HG02678 (cell line): ENCODE measurements around the gene PAOX.
A peak's percentile ranks its signal among the peaks of the same experiment; 100 is the strongest.

Experiments used
- ATAC-seq: cut with Tn5 transposase; IDR thresholded peaks from one replicate; pipeline ENCODE4 v1.9.1; 2021; ENCODE audit warnings: mild to moderate bottlenecking, moderate library complexity; ENCODE audit not compliant: unreplicated experiment

Gene PAOX

DNA sequence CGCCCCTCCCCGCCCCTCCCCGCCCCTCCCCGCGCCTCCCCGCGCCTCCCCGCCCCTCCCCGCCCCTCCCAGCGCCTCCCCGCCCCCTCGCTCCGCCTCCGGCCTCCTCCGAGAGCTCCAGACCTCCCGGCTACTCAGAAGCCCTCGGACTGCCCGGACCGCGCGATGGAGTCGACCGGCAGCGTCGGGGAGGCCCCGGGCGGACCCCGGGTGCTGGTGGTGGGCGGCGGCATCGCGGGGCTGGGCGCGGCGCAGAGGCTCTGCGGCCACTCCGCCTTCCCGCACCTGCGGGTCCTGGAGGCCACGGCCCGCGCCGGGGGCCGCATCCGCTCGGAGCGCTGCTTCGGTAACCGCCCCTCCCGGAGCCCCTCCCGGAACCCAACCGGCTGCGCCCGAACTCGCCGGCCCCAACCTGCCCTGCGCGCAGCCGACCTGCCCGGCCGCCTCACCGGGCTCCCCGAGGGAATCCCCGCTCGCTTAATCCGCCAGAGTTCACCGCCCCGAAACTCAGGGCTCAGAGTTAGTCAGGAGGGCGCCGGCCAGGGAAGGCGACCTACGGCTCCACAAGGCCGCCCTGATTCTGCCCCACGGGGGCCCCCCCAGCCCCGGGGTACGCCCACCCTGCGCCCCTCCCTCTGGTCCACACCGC, at the start of gene PAOX:
TSS of gene PAOX (plus strand) at position 111 of the 649 bp plus-strand sequence. CDS start at position 166, 55 bp downstream.
- ATAC-seq: peak; percentile 61

DNA sequence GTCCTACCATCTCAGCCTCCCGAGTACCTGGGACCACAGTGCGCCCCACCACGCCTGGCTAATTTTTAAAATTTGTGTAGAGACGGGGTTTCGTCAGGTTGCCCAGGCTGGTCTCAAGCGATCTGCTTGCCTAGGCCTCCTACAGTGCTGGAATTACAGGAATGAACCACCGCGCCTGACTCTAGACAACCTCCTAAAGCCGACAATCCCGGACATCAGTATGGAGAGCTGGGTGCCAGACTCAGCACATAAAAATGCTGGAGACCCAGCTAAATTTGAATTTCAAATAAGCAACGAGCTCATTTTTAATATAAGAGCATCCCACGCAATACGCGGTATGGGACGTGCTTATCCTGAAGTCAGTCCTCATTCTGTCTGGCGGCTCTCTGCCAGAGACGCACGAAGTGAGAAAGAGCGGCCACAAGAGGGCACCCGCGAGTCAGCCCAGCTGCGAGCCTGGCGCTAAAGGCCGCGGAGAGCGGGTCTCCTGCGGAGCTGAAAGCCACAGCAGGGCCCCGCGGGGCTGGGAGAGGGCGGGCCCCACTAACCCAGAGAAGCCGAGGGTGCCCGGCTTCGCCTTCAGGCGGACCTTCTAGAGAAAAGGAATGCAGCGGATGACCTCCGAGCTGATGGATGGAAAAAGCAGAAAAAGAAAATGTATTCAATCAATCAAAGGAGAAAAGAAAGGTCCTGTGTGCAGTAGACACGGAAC, 49.4 kb upstream of the PAOX start:
- ATAC-seq: peak; percentile 82

DNA sequence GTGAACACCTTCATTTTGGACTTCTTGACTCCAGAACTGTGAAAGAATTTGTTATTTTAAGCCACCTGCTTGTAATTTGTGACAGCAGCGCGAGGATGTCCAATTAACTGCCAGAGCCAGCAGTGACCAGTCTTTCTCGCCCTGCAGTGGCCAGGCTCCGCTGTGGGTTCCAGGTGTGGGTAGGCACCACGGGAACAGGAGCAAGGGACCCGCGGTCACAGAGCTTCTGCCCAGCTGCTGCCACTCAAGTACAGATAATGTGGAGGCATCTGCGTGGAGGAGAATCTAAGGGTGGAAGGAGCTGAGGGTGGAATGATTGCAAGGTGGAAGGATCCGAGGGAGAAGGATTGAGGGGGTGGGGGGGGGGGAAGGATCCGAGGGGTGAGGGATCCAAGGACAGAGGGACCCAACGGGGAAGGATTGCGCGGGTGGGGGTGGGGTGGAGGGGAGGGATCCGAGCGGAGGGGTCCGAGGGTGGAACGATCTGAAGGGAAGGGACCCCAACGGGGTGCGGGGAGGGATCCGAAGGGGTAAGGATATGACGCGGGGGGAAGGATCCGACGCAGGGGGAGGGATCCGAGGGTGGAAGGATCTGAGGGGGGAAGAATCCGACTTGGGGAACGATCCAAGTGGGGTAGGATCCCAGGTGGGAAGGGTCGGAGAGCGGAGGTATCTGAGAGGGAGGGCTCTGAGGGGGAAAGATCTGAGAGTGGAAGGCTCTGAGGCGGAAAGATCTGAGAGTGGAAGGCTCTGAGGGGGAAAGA, 45.9 kb upstream of the PAOX start:
- no peak for ATAC-seq

- no peak for ATAC-seq
Observed at GRCh38 chr10:133334503-133335245, 44.4 kb upstream of the PAOX start.

- no peak for ATAC-seq
Observed at GRCh38 chr10:133335246-133336117, 43.6 kb upstream of the PAOX start.

DNA sequence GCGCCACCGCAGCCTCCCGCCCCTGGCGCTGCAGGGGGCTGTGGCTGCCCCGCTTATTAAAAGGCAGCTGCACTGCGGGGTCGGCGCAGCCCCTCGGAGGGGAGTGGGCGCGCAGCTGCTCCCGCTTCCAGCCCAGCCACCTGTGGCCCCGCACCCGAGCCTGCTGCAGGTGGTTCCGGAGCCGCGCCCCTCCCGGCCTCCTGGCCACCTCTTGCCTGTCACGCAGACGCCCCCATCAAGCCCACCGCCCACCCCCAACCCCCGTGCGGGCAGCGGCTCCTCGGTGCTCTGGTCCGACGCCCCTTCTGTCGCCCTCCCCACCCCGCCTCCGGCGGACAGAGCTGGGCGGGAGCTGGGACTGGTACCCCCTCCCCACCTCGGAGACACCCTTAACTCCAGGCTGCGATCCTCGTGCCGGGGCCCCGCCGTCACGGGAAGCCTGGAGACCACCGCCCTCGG, 42.9 kb upstream of the PAOX start:
- no peak for ATAC-seq

- no peak for ATAC-seq
Observed at GRCh38 chr10:133336577-133337369, 42.3 kb upstream of the PAOX start, which contains the start of gene CALY. TSS of gene CALY (minus strand) at chr10:133336896. CDS start at chr10:133328989, 7,907 bp downstream.

- no peak for ATAC-seq
Observed at GRCh38 chr10:133337370-133337725, 41.7 kb upstream of the PAOX start.

DNA sequence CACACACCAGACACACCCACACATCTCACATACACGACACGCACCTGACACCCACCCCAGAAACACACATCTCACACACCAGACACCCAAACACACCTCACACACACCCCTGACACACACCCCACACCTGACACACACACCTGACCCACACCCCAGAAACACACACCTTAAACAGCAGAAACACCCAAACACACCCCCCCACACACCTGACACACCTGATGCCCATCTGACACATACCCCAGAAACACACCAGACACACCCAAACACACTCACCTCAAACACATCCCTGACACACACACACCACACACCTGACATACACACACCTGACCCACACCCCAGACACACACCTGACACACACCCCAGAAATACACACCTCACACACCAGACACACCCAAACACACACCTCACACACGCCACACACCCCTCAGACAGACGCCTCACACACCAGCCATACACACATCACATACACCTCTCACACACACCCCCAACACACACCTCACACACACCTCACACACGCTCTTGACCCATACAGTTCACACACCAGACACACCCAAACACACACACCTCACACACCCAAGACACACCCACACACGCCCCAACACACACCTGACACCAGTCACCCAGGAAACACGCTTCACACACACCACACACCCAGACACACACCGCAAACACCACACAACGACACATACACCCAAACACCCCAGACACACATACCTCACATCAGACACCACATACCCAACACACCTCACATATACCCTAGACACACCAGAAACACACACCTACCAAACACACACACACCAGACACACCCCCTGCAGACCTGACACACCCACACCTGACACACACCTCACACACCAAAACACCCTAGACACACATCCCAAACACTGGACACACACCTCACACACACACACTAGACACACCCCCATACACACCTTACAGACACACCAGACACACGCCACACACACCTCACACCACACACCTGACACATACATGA, 40.7 kb upstream of the PAOX start:
- no peak for ATAC-seq

DNA sequence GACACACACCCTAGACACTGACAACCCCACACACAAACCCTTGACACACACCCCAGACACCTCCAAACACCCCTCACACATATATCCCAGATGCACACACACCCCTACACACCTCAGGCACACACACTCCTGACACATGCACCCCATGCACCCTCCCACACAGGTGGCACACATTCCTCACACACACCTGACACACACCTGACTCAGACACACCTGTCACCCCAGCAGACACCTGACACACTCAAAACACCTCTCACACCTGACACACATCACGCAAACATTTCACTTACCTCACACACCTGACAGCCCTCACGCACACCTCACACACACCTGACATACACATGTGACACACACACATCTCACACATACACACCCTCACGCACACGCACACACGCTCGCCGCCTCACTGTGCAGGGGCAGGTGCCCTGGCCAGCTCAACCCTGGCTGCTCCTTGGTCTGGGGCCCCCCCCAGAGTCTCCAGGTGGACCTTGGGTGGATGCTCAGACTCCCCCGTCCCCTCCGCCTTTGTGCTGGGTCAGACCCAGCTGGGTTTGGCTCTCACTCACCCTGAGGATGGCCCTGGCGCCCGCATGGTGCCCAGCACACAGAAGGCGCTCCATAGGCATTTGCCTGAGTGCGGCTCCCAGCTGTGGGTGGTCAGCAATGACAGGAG, 39.2 kb upstream of the PAOX start:
- ATAC-seq: no peak

- no peak for ATAC-seq
Observed at GRCh38 chr10:133341983-133342382, 37.1 kb upstream of the PAOX start.

- no peak for ATAC-seq
Observed at GRCh38 chr10:133342942-133343341, 36.1 kb upstream of the PAOX start.

DNA sequence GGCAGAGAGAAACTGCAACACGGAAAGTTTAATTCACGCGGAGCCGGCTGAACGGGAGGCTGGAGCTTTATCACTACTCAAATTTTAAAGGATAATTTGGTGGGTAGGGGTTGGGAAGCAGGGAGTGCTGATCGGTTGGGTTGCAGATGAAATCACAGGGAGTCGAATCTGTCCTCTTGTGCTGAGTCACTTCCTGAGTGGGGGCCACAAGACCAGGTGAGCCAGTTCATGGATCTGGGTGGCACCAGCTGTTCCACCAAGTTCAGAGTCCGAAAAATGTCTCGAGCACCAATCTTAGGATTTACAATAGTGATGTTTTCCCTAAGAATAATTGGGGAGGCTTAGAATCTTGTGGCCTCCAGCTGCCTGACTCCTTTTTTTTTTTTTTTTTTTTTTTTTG, 35.5 kb upstream of the PAOX start:
- no peak for ATAC-seq

DNA sequence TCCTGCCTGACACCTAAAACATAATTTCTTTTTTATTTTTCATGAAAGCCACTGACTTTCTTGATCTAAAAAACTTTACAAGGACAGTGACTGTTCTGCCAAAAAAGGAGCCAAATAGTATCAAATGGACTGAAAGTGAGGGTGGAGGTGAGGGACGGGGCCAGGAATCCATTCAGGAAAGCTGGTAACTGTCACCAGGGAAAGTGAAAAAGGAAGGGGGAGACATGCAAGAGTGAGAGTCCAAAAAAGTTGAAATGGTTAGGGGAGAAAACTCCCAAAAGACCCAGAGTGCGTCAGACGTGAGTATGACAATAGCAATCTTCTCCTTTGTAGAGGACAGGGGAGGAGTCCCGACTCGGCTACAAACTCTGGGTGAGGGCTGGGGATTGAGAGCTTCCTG, 34.8 kb upstream of the PAOX start:
- ATAC-seq: no peak

- ATAC-seq: no peak
Observed at GRCh38 chr10:133346413-133346812, 32.6 kb upstream of the PAOX start.

- no peak for ATAC-seq
Observed at GRCh38 chr10:133347710-133348517, 31.1 kb upstream of the PAOX start.

DNA sequence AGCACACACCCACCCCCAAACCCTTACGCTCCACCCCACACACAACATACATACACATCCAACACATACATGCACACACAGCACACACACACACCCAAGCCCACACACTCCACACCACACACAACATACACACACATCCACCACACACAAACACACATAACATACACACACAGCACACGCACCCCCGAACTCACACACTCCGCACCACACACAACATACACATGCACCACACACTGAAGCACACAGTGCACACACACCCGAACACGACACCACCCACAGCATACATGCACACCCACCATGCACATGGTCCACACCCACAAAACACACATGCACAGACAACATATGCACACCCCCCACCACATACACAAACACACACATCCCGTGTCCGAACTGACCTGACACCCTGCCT, 29.9 kb upstream of the PAOX start:
- ATAC-seq: no peak
